Anterior cingulate cortex (tissue), 58 donors: ENCODE measurements around the gene PHLDA3.
"Not testable (repeated sequence)": the region's sequence is repeated elsewhere in the genome, so short reads cannot be mapped to it uniquely, and the experiment has no call there.

Experiments
- DNase-seq, 58 donors: peaks; one replicate each; lab custom pipeline; 2025; lab: John Stamatoyannopoulos, UW

The PHLDA3 gene

GRCh38 chr1:201488830-201489589, 20.0 kb upstream of the PHLDA3 start:
- peak in 11 of 58 donors; percentile 8 to 78 (median 32) for DNase-seq

GRCh38 chr1:201487742-201488141, 18.8 kb upstream of the PHLDA3 start:
- DNase-seq = no peak

- no peak for DNase-seq
Observed at GRCh38 chr1:201486187-201486586, 17.2 kb upstream of the PHLDA3 start.

- DNase-seq = no peak
Observed at GRCh38 chr1:201485184-201485774, 16.3 kb upstream of the PHLDA3 start.

DNA sequence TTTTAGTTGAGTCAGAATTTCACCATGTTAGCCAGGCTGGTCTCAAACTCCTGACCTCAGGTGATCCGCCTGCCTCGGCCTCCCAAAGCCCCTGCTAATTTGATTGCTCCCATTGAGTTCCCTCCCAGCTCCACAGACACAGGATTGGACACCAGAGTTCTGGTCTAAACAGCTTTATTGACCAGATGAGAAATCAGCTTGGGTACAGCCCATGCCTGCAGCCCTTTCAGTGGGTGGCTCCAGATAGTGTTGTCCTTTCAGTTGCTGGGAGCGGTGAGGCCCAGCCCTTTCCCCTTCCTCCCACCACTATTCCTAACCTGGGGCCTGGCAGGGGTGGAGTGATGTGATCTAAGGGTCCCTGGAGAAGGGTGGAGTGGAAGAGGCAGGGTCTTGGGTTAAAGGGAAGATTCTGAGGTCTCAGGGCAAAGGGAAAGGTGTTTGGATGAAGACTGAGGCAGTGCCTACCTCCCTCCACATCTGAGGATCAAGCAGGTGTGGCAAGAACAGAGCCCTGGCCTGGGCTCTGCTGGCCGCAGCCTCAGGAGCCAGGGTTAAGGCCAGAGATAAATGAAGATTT, 14.5 kb upstream of the PHLDA3 start:
- no peak for DNase-seq

DNA sequence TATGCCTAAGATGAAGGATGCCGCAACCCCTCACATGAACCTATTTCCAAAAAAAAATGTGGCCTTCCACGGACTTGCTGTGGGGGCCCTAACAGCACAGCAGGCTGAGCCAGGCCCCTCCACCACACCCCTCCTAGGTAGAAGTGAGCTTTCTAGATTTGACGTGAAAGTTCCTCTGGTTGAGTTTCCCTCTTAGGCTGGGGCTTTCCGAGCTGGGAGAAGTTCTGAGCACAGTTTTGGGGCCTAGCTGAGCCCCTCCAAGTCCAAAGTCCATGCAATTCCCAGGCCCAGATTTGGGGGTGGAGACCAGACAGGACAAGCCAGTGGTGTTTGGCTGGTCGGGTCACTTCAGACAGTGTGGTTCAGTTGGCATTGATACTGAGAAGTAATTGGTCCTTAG, 13.8 kb upstream of the PHLDA3 start:
- DNase-seq = no peak

- DNase-seq = peak in 56 of 58 donors; percentile 25 to 89 (median 77)
Observed at GRCh38 chr1:201481761-201482493, 12.9 kb upstream of the PHLDA3 start.

GRCh38 chr1:201481004-201481380, 12.0 kb upstream of the PHLDA3 start:
- DNase-seq = no peak

DNA sequence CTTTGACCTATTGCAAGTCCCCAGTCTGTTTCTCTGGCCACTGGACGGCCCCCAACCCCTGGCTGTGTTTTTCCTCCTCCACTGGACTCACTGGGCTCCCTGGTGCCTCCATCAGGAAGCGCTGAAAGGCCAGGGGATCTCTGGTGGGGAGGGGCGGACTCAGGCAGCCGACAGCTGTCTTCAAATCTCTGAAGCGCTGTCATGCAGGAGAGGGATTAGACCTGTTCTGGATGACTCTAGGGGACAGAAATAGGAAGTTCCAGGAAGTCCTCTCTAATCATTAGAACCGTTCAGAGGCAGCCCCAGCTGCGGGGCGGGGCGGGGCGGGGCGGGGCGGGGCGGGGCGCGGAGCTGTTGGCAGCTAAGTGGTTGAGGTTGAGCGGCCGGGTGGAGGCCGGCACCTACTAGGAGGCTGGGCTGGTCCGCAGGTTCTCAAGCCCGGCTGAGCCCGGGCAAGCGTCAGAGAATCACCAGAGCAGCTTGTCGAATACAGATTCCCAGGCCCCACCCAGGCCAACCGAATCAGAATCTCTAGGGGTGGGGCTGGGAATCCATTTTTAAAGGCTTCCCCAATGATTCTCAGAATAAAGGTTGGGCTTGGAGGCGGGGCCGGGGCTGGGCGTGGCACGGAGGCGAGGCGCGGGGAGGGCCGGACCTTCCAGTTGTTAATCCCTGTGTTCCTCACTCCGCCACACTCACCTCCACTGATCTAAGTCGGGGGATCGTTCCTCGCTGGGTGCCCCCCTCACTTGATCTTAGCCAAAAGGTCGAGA, 11.4 kb upstream of the PHLDA3 start:
- peak in 22 of 58 donors; percentile 17 to 67 (median 38) for DNase-seq

DNA sequence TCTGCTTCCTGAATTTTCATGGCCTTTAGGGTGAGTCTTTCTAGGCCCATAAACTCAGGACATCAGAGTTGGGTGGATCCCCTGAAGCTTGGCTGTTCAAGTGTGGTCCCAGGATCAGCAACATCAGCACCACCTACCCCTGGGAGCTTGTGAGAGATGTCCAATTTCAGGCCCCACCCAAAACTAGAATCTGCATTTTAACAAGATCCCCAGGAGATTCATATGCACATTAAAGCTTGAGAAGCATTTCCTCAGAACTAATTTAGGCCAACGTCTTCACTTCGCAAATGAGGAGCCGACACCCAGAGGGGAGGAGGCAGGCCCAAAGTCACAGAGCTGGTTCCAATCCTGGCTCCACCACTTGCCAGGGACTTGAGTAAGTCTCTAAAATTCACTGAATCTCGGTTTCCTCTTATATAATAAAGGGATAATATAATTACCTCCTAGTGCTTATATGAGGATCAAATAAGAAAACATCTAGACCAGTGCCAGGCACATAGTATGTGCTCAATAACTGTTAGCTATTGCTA, 10.3 kb upstream of the PHLDA3 start:
- no peak for DNase-seq

DNA sequence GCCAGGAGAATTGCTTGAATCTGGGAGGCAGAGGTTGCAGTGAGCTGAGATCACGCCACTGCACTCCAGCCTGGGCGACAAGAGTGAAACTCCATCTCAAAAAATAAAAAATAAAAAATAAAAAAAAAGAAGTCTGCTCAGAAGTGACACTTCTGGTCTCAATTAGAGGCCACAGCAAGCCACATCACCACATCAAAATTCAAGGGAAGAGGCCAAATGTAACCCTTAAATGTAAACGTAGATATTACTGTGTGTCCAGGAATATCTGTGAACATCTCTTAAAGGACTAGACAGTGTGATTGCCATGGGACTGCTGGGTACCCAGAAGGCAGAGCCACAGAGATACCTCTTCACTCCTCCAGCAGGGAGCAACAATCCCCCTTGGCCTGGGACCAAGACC, 9.7 kb upstream of the PHLDA3 start:
- DNase-seq = not testable (repeated sequence)

DNA sequence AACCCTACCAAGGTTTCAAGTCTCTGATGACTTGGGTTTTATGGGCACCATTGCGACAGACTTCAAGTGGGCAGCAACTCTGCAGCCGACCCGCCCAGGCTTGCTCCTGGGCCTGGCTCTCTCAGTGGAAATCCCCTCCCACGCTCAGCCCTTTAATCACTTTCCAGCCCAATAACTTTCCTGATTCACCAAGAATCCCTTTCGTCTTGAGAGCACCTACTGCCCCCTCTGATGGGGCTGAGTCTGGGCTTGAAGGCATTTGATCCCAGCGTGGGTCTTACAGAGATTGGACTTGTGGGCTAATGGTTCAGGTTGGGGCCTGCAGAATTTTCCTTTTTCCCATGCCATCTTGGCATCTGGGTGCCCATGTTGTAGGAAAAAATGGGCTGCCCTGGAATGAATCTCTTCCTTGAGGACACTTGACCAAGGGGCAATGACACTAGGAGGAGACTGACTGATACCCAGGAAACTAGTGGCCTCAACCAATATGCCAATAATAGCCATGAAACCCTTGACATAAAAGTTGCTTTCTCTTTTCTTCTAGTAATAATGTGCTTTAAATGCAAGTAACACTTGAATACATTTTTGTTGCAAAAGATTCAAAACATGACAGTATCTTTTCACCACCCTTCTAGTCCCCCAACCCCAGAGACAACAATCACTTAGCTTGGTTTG, 7.8 kb upstream of the PHLDA3 start:
- DNase-seq = no peak

DNA sequence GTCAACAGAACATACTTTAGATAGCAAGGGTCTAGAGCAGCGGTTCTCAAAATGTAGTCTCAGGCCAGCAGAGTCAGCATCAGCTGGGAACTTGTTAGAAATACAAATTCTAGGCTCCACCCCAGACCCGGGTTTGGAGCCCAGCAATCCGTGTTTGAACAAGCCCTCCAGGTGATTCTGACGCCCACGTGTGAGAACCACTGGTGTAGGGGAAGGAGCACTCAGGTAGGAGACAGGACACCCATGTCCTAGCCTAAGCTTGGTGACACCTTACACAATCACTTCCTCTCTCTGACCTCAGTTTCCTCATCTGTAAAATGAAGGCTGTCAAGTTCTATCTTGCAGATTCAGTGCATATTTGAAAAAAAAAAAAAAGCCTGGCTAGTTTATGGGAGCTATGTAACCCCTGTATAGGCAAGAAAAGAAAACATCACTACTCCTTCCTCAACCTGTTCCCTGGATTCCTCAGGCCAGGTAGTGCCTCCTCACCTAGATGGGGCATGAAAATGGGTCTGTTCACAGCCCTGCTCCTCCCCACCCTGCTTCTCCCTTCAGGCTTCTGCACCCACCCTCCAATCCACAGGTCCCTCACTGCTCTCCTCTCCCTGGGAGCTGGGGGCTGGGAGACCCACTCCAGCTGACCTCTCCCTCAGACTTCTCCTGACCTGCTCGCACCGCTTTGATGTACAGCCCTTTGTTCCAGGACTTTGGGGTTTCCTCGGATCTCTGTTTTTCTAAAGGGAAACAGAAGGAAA, 7.1 kb upstream of the PHLDA3 start:
- DNase-seq = no peak

GRCh38 chr1:201475130-201475529, 6.1 kb upstream of the PHLDA3 start:
- DNase-seq = no peak

DNA sequence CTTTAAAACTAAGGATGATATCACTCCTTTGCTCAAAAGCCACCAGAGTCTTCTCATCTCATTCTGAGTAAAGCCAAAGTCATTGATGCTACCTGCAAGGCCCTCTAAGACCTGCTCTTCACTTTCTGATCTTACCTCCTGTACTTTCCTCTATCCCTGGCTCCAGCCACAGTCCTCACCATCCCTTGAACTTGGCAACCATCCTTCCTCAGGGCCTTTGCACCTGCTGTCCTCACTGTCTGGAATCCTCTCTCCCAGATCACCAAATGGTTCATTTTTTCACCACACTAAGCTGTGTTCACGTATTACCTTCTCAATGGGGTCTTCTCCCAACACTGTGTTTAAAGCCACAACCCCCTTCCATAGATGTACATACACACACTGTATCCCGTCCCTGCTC, 4.3 kb upstream of the PHLDA3 start:
- DNase-seq = no peak

GRCh38 chr1:201472321-201472720, 3.3 kb upstream of the PHLDA3 start:
- DNase-seq = not testable (repeated sequence)

GRCh38 chr1:201471772-201472171, 2.8 kb upstream of the PHLDA3 start:
- no peak for DNase-seq

DNA sequence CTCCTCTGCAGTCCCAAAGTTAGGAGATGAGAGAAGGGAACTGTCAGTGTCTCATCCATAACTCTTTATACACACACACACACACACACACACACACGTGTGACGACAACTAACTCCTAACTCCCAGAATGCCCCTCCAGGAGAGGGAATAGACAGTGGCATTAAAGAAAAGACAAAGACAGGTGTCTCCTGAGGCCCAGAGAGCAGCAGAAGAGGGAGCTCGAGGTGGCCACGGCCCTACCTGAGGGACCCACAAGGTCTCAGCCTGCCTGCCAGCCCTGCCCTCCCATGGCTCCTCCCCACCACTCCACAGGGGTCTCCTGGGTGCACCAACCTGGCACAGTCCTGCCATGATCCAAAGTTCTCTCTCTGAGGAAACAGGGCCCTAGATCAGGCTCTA, 1.6 kb upstream of the PHLDA3 start:
- DNase-seq = no peak

- DNase-seq = no peak
Observed at GRCh38 chr1:201469645-201470074, 672 bp upstream of the PHLDA3 start.
